Fibroblast of pulmonary artery (primary cell): ENCODE measurements around the gene PDK4.
A peak's percentile ranks its signal among the peaks of the same experiment; 100 is the strongest.

Experiments used
- DNase-seq: peaks from one replicate; pipeline ENCODE4 v3.0.0-alpha.2; 2010; ENCODE audit warnings: low read depth
- H3K4me3 ChIP-seq: replicated peaks from 2 replicates; pipeline ENCODE4 v1.5.1; 2011; ENCODE audit warnings: low read depth, mild to moderate bottlenecking, control low read depth, low read length, moderate library complexity
- TF ChIP-seq, protein P1 (sequence below): IDR thresholded peaks from 2 replicates; pipeline ENCODE4 v1.5.1; 2011; ENCODE audit warnings: mild to moderate bottlenecking, control low read depth, low read length, inconsistent platforms; ENCODE audit errors: missing control alignments

Gene PDK4

DNA sequence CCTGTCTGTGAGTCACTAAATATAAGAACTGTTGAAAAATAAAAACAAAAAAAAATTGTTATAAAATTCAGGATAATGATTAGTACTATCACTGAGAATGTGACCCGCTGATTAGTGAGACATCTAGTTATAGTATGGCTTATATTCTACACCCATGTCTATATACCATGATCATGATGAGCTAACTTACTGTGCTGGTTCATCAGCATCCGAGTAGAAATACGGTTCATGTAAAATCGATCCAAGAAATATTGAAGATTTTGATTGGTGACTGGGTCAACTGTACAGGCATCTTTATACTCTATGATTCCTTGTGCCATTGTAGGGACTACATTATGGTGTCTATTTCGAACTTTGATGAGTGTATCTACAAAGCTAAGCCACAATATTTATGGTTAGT, 3.7 kb downstream of the PDK4 start:
- H3K4me3 ChIP-seq = no peak overlapping the region
- DNase-seq = no peak
- TF ChIP-seq, protein P1, sequence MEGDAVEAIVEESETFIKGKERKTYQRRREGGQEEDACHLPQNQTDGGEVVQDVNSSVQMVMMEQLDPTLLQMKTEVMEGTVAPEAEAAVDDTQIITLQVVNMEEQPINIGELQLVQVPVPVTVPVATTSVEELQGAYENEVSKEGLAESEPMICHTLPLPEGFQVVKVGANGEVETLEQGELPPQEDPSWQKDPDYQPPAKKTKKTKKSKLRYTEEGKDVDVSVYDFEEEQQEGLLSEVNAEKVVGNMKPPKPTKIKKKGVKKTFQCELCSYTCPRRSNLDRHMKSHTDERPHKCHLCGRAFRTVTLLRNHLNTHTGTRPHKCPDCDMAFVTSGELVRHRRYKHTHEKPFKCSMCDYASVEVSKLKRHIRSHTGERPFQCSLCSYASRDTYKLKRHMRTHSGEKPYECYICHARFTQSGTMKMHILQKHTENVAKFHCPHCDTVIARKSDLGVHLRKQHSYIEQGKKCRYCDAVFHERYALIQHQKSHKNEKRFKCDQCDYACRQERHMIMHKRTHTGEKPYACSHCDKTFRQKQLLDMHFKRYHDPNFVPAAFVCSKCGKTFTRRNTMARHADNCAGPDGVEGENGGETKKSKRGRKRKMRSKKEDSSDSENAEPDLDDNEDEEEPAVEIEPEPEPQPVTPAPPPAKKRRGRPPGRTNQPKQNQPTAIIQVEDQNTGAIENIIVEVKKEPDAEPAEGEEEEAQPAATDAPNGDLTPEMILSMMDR = no peak

DNA sequence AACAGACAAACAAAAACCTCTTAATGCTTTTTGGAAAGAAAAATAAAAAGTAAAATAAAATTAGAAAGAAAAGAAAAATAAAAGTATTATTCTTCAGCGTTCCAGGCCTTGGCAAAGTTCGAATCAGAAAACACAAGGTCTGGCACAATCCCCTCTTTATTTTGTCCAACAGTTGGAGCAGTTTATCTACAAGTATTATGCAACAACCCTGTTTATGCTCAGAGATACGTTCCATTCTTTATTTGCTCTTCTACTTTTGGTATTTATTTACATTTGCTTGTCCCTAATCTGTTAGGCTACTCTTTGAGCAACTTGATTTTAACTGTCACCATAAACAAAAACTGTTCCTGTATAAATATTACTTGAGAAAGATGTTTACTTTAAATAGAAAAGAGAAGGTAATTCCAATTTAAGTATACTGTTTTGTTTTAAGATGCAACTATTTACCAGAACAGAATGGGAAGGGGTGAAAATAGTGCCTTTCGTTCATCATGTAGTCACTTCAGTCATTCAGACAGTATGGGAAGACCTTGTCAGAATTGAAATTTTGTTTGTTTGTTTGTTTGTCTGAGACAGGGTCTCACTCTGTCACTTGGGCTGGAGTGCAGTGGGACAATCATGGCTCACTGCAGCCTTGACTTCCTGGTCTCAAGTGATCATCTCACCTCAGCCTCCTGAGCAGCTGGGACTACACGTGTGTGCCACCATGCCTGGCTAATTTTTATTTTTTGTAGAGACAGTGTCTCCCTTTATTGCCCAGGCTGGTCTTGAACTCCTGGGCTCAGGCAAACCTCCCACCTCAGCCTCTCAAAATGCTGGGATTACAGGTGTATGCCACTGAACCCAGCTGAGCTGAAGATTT, 5.7 kb downstream of the PDK4 start:
- DNase-seq = peak; percentile 47
- no peak overlapping the region for H3K4me3 ChIP-seq
- TF ChIP-seq, protein P1 = no peak

DNA sequence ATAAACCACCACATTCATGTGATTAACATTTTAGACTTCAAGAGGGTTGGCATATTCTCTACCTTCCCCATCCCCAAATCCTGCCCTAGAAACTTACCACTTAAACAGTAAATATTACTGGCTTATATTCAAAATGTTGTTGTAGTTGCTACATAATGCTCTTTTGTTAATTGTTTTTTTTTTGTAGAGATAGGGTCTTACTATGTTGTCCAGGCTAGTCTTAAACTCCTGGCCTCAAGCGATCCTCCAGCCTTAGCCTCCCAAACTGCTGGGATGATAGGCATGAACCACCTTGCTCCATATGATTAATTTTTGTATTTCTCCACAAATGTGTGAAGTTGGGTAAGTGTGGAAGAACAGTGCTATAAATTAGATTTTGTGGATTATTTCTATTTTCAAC, 6.5 kb downstream of the PDK4 start:
- no peak for DNase-seq
- no peak overlapping the region for H3K4me3 ChIP-seq
- TF ChIP-seq, protein P1 = no peak

DNA sequence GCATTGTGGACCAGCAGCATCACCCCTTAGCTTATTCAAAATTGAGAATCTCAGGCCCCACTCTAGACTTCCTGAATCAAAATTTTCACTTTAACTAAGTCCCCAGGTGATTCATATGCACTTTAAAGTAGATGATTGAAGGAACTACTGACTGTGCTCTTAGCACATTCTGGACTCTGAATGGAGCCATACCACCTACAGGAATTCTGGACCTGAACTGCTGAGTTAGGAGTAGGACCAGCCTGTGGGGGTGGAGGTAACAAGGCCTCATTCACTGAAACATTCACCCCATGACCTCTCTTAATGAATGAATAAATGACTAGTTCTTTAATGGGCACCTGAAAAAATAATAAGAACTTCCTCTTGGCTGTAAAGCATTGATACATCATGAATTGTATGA, 7.3 kb downstream of the PDK4 start:
- no peak for DNase-seq
- TF ChIP-seq, protein P1 = no peak
- H3K4me3 ChIP-seq = no peak overlapping the region

DNA sequence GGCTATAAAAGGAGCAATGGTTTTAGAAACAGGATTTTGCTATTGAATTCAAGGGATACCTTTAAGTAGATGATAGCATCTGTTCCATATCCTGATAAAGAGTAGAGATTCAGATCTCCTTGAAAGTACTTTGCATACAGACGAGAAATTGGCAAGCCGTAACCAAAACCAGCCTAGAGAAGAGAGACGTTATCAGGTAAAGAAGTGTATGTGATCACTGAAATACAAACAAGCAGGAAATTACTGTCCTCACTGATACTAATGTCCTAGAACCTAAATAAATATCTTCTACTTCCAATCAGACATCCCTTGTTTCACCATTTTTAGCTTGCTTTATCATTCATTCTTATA, 9.4 kb downstream of the PDK4 start:
- DNase-seq = no peak
- TF ChIP-seq, protein P1 = no peak
- H3K4me3 ChIP-seq = no peak overlapping the region

DNA sequence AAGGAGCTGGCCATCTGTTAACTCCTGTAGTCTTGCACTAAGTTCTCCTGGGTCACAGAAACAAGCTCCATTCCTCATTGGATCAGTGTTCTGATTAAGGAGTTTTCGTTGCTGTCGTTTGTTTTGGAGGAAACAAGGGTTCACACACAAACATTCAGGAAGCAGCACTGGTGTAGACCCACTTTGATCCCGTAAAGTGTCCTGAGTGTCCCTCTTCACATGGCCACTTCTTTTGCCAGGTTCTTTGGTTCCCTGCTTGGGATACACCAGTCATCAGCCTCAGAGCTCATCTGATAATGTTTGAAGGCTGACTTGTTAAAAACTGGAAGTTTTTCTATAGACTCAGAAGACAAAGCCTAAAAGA, 10.9 kb downstream of the PDK4 start:
- no peak for DNase-seq
- H3K4me3 ChIP-seq = no peak overlapping the region
- TF ChIP-seq, protein P1 = no peak

DNA sequence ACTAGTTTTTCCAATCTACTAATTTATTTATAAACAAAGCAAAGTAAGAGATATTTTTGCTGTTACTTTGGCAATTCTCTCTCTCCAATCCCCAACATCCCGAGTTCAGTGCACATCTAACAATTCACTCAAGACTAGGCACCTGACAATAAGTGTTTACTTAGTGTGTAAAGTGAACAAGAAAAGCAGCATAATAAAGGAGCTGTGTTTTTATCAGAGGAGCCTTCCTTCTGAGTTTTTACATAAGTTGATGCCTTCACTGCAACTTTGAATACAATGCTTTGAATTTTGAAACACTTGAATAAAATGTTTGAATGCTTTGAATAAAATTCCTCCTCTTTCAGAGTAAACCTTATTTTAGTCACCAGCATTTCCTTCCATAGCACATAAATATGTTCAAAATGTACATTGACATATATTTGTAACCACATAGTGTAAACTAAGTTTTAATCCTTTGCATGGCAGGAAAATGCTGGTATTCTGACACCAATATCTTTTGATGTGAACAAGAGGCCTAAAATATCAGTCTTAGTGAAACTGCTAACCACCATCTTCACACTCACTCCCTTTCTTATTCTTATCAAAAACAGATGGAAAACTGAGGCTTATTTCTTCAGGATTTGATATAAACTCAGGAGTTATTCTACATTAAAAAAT, 11.4 kb downstream of the PDK4 start:
- no peak overlapping the region for H3K4me3 ChIP-seq
- DNase-seq = no peak
- TF ChIP-seq, protein P1 = no peak
